GM19238 (cell line): ENCODE data around the gene CATSPER4.

Experiments used
- DNase-seq: peaks from one replicate; pipeline ENCODE4 v3.0.0; 2011; ENCODE audit warnings: low spot score; ENCODE audit not compliant: insufficient read length

CATSPER4 gene

GRCh38 chr1:26239936-26240335, 49.5 kb downstream of the CATSPER4 start:
- DNase-seq: no peak
